ENCODE measurements around the gene N4BP2L2. TPM values are rescaled to one million over a fixed set of nuclear protein-coding genes. Genes with fewer than 3 reads are reported as not detected.

N4BP2L2 gene
- total RNA-seq, 1 experiment from 2014 or later = 61.4 TPM

GRCh38 chr13:32448972-32449371 is 89.6 kb downstream of the N4BP2L2 start:
- no peak overlapping the region for H2AK5ac ChIP-seq (ENCODE audit: insufficient read length, low read length)
- H3K9ac ChIP-seq (ENCODE audit: extremely low read depth, insufficient read length, low read length) = no peak overlapping the region
- H2BK12ac ChIP-seq (ENCODE audit: insufficient read length, low read depth, low read length) = no peak overlapping the region
- no peak overlapping the region for H3K4ac ChIP-seq (ENCODE audit: low read depth, low read length)
- H3K4me1 ChIP-seq (ENCODE audit: insufficient read depth, low read length) = no peaks in the 10 kb centered on the region
- H2BK120ac ChIP-seq (ENCODE audit: low read depth, low read length, poor library complexity, severe bottlenecking) = no peak overlapping the region
- H4K91ac ChIP-seq (ENCODE audit: insufficient read length, low read depth, low read length) = no peak overlapping the region
- H3K23me2 ChIP-seq (ENCODE audit: insufficient read length, low read depth, low read length, poor library complexity, severe bottlenecking) = no peaks in the 10 kb centered on the region
- H4K20me1 ChIP-seq (ENCODE audit: control insufficient read depth, insufficient read depth, insufficient read length) = no peaks in the 10 kb centered on the region
- H3K27me3 ChIP-seq (ENCODE audit: insufficient read depth, low read length) = no peaks in the 10 kb centered on the region
- no peak for DNase-seq
- no CpG with 5 or more reads among the region's 1 CpG for WGBS (ENCODE audit: extremely low coverage, insufficient read length, low lambda C conversion rate)
- Mint-ChIP-seq H3K9me3 (no peaks in the 10 kb centered on the region; a peak in 1 of 5 replicates), H3K27ac (no peak overlapping the region), H3K36me3 (ENCODE audit: insufficient read depth in 1 of 3, low read depth in 3 of 3) (peaks cover 0 to 7% (median 1%) of the 10 kb centered on the region in 3 experiments; a peak in 2 of 7 replicates), H3K27me3 (ENCODE audit: low read depth) (no peaks in the 10 kb centered on the region), H3K4me1 (no peaks in the 10 kb centered on the region), H3K4me3 (no peak overlapping the region)
- H3K9me3 ChIP-seq (ENCODE audit: control insufficient read depth, low read depth, low read length) = no peaks in the 10 kb centered on the region
- H2BK15ac ChIP-seq (ENCODE audit: low read depth, low read length) = no peak overlapping the region
- no peak overlapping the region for H2BK20ac ChIP-seq (ENCODE audit: low read depth, low read length, poor library complexity, severe bottlenecking)
- no peaks in the 10 kb centered on the region for H3K79me1 ChIP-seq (ENCODE audit: insufficient read depth, low read depth, low read length, poor library complexity, severe bottlenecking)
- H3K79me2 ChIP-seq (ENCODE audit: insufficient read depth, low read length) = no peaks in the 10 kb centered on the region
- H3K23ac ChIP-seq (ENCODE audit: insufficient read length, low read depth, low read length) = no peak overlapping the region
- no peak overlapping the region for H2BK5ac ChIP-seq (ENCODE audit: insufficient read length, low read length)
- H3K4me2 ChIP-seq (ENCODE audit: insufficient read depth, insufficient read length, low read length) = no peak overlapping the region
- TF ChIP-seq, protein P1, sequence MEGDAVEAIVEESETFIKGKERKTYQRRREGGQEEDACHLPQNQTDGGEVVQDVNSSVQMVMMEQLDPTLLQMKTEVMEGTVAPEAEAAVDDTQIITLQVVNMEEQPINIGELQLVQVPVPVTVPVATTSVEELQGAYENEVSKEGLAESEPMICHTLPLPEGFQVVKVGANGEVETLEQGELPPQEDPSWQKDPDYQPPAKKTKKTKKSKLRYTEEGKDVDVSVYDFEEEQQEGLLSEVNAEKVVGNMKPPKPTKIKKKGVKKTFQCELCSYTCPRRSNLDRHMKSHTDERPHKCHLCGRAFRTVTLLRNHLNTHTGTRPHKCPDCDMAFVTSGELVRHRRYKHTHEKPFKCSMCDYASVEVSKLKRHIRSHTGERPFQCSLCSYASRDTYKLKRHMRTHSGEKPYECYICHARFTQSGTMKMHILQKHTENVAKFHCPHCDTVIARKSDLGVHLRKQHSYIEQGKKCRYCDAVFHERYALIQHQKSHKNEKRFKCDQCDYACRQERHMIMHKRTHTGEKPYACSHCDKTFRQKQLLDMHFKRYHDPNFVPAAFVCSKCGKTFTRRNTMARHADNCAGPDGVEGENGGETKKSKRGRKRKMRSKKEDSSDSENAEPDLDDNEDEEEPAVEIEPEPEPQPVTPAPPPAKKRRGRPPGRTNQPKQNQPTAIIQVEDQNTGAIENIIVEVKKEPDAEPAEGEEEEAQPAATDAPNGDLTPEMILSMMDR (conservative IDR thresholded peaks at IDR 0.05) = no peak
- no peak overlapping the region for H3K18ac ChIP-seq (ENCODE audit: insufficient read length, low read depth, low read length)
- no peak overlapping the region for H2AFZ ChIP-seq (ENCODE audit: low read length)
- H4K8ac ChIP-seq (replicated peaks; ENCODE audit: insufficient read length, low read depth, low read length) = no peak overlapping the region
- no peak overlapping the region for H3K14ac ChIP-seq (ENCODE audit: insufficient read depth, low read length)
- H3K27ac ChIP-seq (ENCODE audit: insufficient read length, low read depth, low read length) = no peak overlapping the region
- no peak overlapping the region for H3T11ph ChIP-seq (ENCODE audit: low read length)
- H3K56ac ChIP-seq (ENCODE audit: insufficient read length, low read depth, low read length) = no peak overlapping the region
- H4K5ac ChIP-seq (ENCODE audit: insufficient read length, low read depth, low read length) = no peak overlapping the region
